ENCODE results near the gene LIPK. TPM values are rescaled to one million over a fixed set of nuclear protein-coding genes. Genes with fewer than 3 reads are reported as not detected.

Gene LIPK
- total RNA-seq, 1 experiment from 2014 or later = not detected

DNA sequence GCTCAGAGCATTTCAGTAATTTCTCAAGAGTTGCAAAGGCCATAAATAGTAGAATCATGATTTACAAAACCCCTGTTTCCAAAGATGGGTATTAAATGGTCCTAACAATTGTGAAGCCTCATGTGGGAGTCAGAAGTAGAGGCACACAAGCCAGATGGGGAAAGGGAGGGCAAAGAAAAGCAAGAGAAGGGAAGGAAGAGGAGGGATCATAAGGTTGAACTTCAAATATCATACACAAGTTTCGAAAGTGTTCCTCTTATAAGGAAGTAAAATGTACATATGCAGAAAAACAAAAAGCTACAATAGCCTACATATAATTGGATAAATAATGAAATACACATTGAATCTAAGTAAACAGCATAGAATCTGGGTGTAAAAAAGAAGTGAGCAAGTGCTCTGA, 59.8 kb downstream of the LIPK start:
- no peak overlapping the region for H2AFZ ChIP-seq
- no peak for TF ChIP-seq EZH2 (IDR thresholded peaks at IDR 0.05; ENCODE audit: low read depth)
- TF ChIP-seq, protein P1, sequence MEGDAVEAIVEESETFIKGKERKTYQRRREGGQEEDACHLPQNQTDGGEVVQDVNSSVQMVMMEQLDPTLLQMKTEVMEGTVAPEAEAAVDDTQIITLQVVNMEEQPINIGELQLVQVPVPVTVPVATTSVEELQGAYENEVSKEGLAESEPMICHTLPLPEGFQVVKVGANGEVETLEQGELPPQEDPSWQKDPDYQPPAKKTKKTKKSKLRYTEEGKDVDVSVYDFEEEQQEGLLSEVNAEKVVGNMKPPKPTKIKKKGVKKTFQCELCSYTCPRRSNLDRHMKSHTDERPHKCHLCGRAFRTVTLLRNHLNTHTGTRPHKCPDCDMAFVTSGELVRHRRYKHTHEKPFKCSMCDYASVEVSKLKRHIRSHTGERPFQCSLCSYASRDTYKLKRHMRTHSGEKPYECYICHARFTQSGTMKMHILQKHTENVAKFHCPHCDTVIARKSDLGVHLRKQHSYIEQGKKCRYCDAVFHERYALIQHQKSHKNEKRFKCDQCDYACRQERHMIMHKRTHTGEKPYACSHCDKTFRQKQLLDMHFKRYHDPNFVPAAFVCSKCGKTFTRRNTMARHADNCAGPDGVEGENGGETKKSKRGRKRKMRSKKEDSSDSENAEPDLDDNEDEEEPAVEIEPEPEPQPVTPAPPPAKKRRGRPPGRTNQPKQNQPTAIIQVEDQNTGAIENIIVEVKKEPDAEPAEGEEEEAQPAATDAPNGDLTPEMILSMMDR (conservative IDR thresholded peaks at IDR 0.05) = no peak
- H3K9me2 ChIP-seq (ENCODE audit: insufficient read depth) = no peaks in the 10 kb centered on the region
- no peaks in the 10 kb centered on the region for H3K36me3 ChIP-seq (ENCODE audit: low read depth)
- no peak overlapping the region for H3K4me3 ChIP-seq
- H3K4me2 ChIP-seq = no peak overlapping the region
- H3K27ac ChIP-seq = no peak overlapping the region
- no peaks in the 10 kb centered on the region for H3F3A ChIP-seq (ENCODE audit: insufficient read depth, low read depth)
- BruUV-seq (replicated peaks) = no TSS peak
- no peaks in the 10 kb centered on the region for H3K27me3 ChIP-seq (ENCODE audit: insufficient read depth, low read depth)
- H3K79me2 ChIP-seq (ENCODE audit: low read depth) = no peaks in the 10 kb centered on the region
- intact Hi-C loops (cut with micrococcal nuclease; ENCODE audit: unreplicated experiment) = no loop called here
- H3K9me3 ChIP-seq (ENCODE audit: insufficient read depth, low read depth) = no peaks in the 10 kb centered on the region
- no peaks in the 10 kb centered on the region for H4K20me1 ChIP-seq (ENCODE audit: insufficient read depth)
- DNase-seq = no peak
- H3K4me1 ChIP-seq (replicated peaks; ENCODE audit: insufficient read depth) = no peaks in the 10 kb centered on the region
- ChIA-PET CTCF (no interaction called here), POLR2A (ENCODE audit: unreplicated experiment) (no interaction called here)

DNA sequence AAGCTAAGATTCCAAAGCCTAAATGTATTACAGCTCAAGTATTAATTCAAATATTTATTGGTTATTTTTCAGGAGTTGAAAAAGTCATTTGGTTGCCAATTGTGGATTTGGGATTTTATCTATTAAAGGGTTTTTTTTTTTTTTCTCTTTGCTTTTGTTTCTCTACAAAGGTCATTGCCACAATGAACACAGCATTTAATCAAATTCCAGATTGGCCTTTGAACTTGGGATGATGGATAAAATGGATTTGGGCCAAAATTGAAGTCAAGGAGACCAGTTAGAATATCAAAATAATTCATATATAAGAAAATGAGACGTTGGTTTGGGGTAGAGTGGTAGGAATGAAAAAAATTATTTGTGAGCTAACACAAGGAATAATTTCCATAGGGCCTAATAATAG, 63.3 kb downstream of the LIPK start:
- Histone ChIP-seq H3K9me3 (ENCODE audit: insufficient read depth, low read depth) (no peaks in the 10 kb centered on the region), H3K4me3 (no peak overlapping the region), H2AFZ (no peak overlapping the region), H3K27ac (no peak overlapping the region), H3K36me3 (ENCODE audit: low read depth) (no peaks in the 10 kb centered on the region), H3K9me2 (ENCODE audit: insufficient read depth) (no peaks in the 10 kb centered on the region), H3K4me1 (replicated peaks; ENCODE audit: insufficient read depth) (no peaks in the 10 kb centered on the region), H4K20me1 (ENCODE audit: insufficient read depth) (no peaks in the 10 kb centered on the region), H3F3A (ENCODE audit: insufficient read depth, low read depth) (no peaks in the 10 kb centered on the region), H3K4me2 (no peak overlapping the region), H3K27me3 (ENCODE audit: insufficient read depth, low read depth) (no peaks in the 10 kb centered on the region), H3K79me2 (ENCODE audit: low read depth) (no peaks in the 10 kb centered on the region)
- DNase-seq = no peak
- no peak for TF ChIP-seq EZH2 (IDR thresholded peaks at IDR 0.05; ENCODE audit: low read depth)
- TF ChIP-seq, protein P1 (conservative IDR thresholded peaks at IDR 0.05) = no peak
- no TSS peak for BruUV-seq (replicated peaks)
- intact Hi-C loops (cut with micrococcal nuclease; ENCODE audit: unreplicated experiment) = no loop called here
- ChIA-PET POLR2A (ENCODE audit: unreplicated experiment) (no interaction called here), CTCF (interaction anchor here (0.6 kb wide), 1 partner anchor 180 kb away, joined by 7 read pairs; no protein-coding TSS in a partner anchor)

DNA sequence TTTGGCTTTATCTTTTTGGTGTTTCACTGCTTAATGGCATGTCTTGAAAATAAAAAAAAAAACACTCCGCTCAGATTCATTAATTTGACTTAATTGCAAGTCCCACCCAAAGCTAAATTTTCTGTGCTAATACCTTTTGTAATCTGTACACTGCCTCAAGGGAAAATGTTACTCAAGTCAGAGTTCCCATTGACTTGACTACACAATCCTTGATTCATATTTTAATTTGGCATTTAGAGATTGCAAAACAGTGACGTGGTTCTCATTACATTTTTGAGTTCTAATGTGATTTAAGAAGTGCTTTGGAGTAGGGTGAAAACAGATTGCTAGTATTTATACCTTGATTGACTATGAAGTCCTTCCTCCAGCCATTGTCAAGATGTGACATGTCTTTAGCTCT, 75.2 kb downstream of the LIPK start:
- Histone ChIP-seq H3K4me1 (replicated peaks; ENCODE audit: insufficient read depth) (no peaks in the 10 kb centered on the region), H3K27me3 (ENCODE audit: insufficient read depth, low read depth) (no peaks in the 10 kb centered on the region), H4K20me1 (ENCODE audit: insufficient read depth) (no peaks in the 10 kb centered on the region), H3K4me2 (no peak overlapping the region), H3K9me2 (ENCODE audit: insufficient read depth) (no peaks in the 10 kb centered on the region), H2AFZ (no peak overlapping the region), H3F3A (ENCODE audit: insufficient read depth, low read depth) (no peaks in the 10 kb centered on the region), H3K36me3 (ENCODE audit: low read depth) (no peaks in the 10 kb centered on the region), H3K79me2 (ENCODE audit: low read depth) (no peaks in the 10 kb centered on the region), H3K4me3 (no peak overlapping the region), H3K27ac (no peak overlapping the region), H3K9me3 (ENCODE audit: insufficient read depth, low read depth) (no peaks in the 10 kb centered on the region)
- intact Hi-C loops (cut with micrococcal nuclease; ENCODE audit: unreplicated experiment) = no loop called here
- CTCF ChIA-PET = no interaction called here
- no TSS peak for BruUV-seq (replicated peaks)
- TF ChIP-seq, protein P1 (conservative IDR thresholded peaks at IDR 0.05) = no peak
- TF ChIP-seq EZH2 (IDR thresholded peaks at IDR 0.05; ENCODE audit: low read depth) = no peak
- DNase-seq = no peak
- POLR2A ChIA-PET (ENCODE audit: unreplicated experiment) = no interaction called here
